Measurements from ENCODE around the gene ERICH4. TPM values are rescaled to one million over a fixed set of nuclear protein-coding genes. Genes with fewer than 3 reads are reported as not detected.

The ERICH4 gene
- total RNA-seq, 5 donors from 2014 or later (not counting 1 experiment from before 2014, with no cell fraction given) = 0.29 to 0.55 TPM; not detected in 3

- POLR2A ChIA-PET = no interaction called here
- H3K4me3 ChIP-seq (ENCODE audit: control insufficient read depth in 1 of 2, extremely low read depth in 1 of 2, low read length in 1 of 2) = no peak overlapping the region
- no peak overlapping the region for H3K27ac ChIP-seq (ENCODE audit: low read length)
- Mint-ChIP-seq H3K27ac (peak overlapping the region; percentile 47 to 48), H3K36me3 (peaks cover 8% of the 10 kb centered on the region), H3K4me3 (peak overlapping the region; percentile 97 to 99 (median 98)), H3K4me1 (peaks cover 47 to 60% (median 55%) of the 10 kb centered on the region in 3 donors), H3K9me3 (no peaks in the 10 kb centered on the region), H3K27me3 (no peaks in the 10 kb centered on the region)
- no peaks in the 10 kb centered on the region for H3K27me3 ChIP-seq (replicated peaks in 1 of 2; ENCODE audit: control insufficient read depth in 2 of 2, extremely low read depth in 1 of 2, insufficient read depth in 2 of 2, low read length in 1 of 2)
- peaks cover 8 to 10% of the 10 kb centered on the region in 2 donors for H3K36me3 ChIP-seq (ENCODE audit: control insufficient read depth in 2 of 2, extremely low read depth in 1 of 2, insufficient read depth in 1 of 2, low read length in 1 of 2)
- WGBS (ENCODE audit: insufficient coverage) = 50% methylated on average over 1 of the region's 3 CpGs
- CTCF ChIA-PET = interaction anchor here (0.6 to 0.7 kb wide), 2 partner anchors 41 to 50 kb away, joined by 3 to 12 read pairs; partner anchors contain the start of gene DMAC2 (in 1 of the 2)
- no peaks in the 10 kb centered on the region for H3K9me3 ChIP-seq
- no peak for DNase-seq
- peaks cover 19 to 41% of the 10 kb centered on the region in 2 experiments for H3K4me1 ChIP-seq (ENCODE audit: control insufficient read depth in 1 of 2, extremely low read depth in 1 of 2, insufficient read depth in 2 of 2, low read length in 2 of 2)
- no peak for ATAC-seq (replicated peaks in 1 of 4)
Observed at GRCh38 chr19:41399091-41399490, 43.9 kb upstream of the ERICH4 start.

GRCh38 chr19:41399525-41399924, 43.4 kb upstream of the ERICH4 start:
- Histone ChIP-seq H3K4me3 (ENCODE audit: control insufficient read depth in 1 of 2, extremely low read depth in 1 of 2, low read length in 1 of 2) (no peak overlapping the region), H3K27me3 (replicated peaks in 1 of 2; ENCODE audit: control insufficient read depth in 2 of 2, extremely low read depth in 1 of 2, insufficient read depth in 2 of 2, low read length in 1 of 2) (no peaks in the 10 kb centered on the region), H3K4me1 (ENCODE audit: control insufficient read depth in 1 of 2, extremely low read depth in 1 of 2, insufficient read depth in 2 of 2, low read length in 2 of 2) (peaks cover 19 to 39% of the 10 kb centered on the region in 2 experiments), H3K9me3 (no peaks in the 10 kb centered on the region), H3K27ac (ENCODE audit: low read length) (no peak overlapping the region), H3K36me3 (ENCODE audit: control insufficient read depth in 2 of 2, extremely low read depth in 1 of 2, insufficient read depth in 1 of 2, low read length in 1 of 2) (peaks cover 8 to 10% of the 10 kb centered on the region in 2 donors)
- CTCF ChIA-PET = interaction anchor here in 1 of 2 donors (0.6 kb wide), 1 partner anchor 50 kb away, joined by 3 read pairs; no protein-coding TSS in a partner anchor
- 92% methylated on average over 2 of the region's 2 CpGs for WGBS (ENCODE audit: insufficient coverage)
- H3K36me3 Mint-ChIP-seq = peaks cover 8% of the 10 kb centered on the region
- peak overlapping the region; percentile 28 to 99 (median 59) for H3K4me3 Mint-ChIP-seq
- DNase-seq (no peak), ATAC-seq (replicated peaks in 1 of 4) (no peak)
- H3K9me3 Mint-ChIP-seq = no peaks in the 10 kb centered on the region
- peaks cover 47 to 60% (median 55%) of the 10 kb centered on the region in 3 donors for H3K4me1 Mint-ChIP-seq
- no peak overlapping the region for H3K27ac Mint-ChIP-seq
- H3K27me3 Mint-ChIP-seq = no peaks in the 10 kb centered on the region
- POLR2A ChIA-PET = no interaction called here

- H3K27me3 ChIP-seq (replicated peaks in 1 of 2; ENCODE audit: control insufficient read depth in 2 of 2, extremely low read depth in 1 of 2, insufficient read depth in 2 of 2, low read length in 1 of 2) = no peaks in the 10 kb centered on the region
- no peak overlapping the region for H3K27ac Mint-ChIP-seq
- no peak overlapping the region for H3K27ac ChIP-seq (ENCODE audit: low read length)
- H3K9me3 ChIP-seq = no peaks in the 10 kb centered on the region
- H3K36me3 Mint-ChIP-seq = peaks cover 11% of the 10 kb centered on the region
- no peaks in the 10 kb centered on the region for H3K9me3 Mint-ChIP-seq
- no peaks in the 10 kb centered on the region for H3K27me3 Mint-ChIP-seq
- no peak overlapping the region for H3K4me3 ChIP-seq (ENCODE audit: control insufficient read depth in 1 of 2, extremely low read depth in 1 of 2, low read length in 1 of 2)
- DNase-seq (no peak), ATAC-seq (replicated peaks in 1 of 4) (no peak)
- peaks cover 32 to 47% (median 46%) of the 10 kb centered on the region in 3 donors for H3K4me1 Mint-ChIP-seq
- no peak overlapping the region for H3K4me3 Mint-ChIP-seq
- POLR2A ChIA-PET = no interaction called here
- peaks cover 8 to 10% of the 10 kb centered on the region in 2 donors for H3K36me3 ChIP-seq (ENCODE audit: control insufficient read depth in 2 of 2, extremely low read depth in 1 of 2, insufficient read depth in 1 of 2, low read length in 1 of 2)
- 90% methylated on average over 2 of the region's 4 CpGs for WGBS (ENCODE audit: insufficient coverage)
- peaks cover 14 to 26% of the 10 kb centered on the region in 2 experiments for H3K4me1 ChIP-seq (ENCODE audit: control insufficient read depth in 1 of 2, extremely low read depth in 1 of 2, insufficient read depth in 2 of 2, low read length in 2 of 2)
- CTCF ChIA-PET = interaction anchor here in 1 of 2 donors (0.6 kb wide), 1 partner anchor 910 kb away, joined by 3 read pairs; no protein-coding TSS in a partner anchor
Observed at GRCh38 chr19:41401483-41401882, 41.5 kb upstream of the ERICH4 start.

GRCh38 chr19:41402010-41402409, 40.9 kb upstream of the ERICH4 start:
- peaks cover 10 to 21% of the 10 kb centered on the region in 2 experiments for H3K4me1 ChIP-seq (ENCODE audit: control insufficient read depth in 1 of 2, extremely low read depth in 1 of 2, insufficient read depth in 2 of 2, low read length in 2 of 2)
- Mint-ChIP-seq H3K4me3 (no peak overlapping the region), H3K27me3 (no peaks in the 10 kb centered on the region), H3K36me3 (peaks cover 11% of the 10 kb centered on the region), H3K4me1 (peaks cover 31 to 43% (median 43%) of the 10 kb centered on the region in 3 donors), H3K9me3 (no peaks in the 10 kb centered on the region), H3K27ac (peak overlapping the region in 1 of 2 donors; percentile 3)
- H3K27me3 ChIP-seq (replicated peaks in 1 of 2; ENCODE audit: control insufficient read depth in 2 of 2, extremely low read depth in 1 of 2, insufficient read depth in 2 of 2, low read length in 1 of 2) = no peaks in the 10 kb centered on the region
- H3K9me3 ChIP-seq = no peaks in the 10 kb centered on the region
- no peak overlapping the region for H3K4me3 ChIP-seq (ENCODE audit: control insufficient read depth in 1 of 2, extremely low read depth in 1 of 2, low read length in 1 of 2)
- ATAC-seq (replicated peaks in 1 of 4) (no peak), DNase-seq (no peak)
- ChIA-PET POLR2A (no interaction called here), CTCF (interaction anchor here in 1 of 2 donors (0.6 kb wide), 1 partner anchor 911 kb away, joined by 3 read pairs; no protein-coding TSS in a partner anchor)
- WGBS (ENCODE audit: insufficient coverage) = no CpG with 5 or more reads among the region's 3 CpGs
- H3K36me3 ChIP-seq (ENCODE audit: control insufficient read depth in 2 of 2, extremely low read depth in 1 of 2, insufficient read depth in 1 of 2, low read length in 1 of 2) = peaks cover 8 to 10% of the 10 kb centered on the region in 2 donors
- H3K27ac ChIP-seq (ENCODE audit: low read length) = no peak overlapping the region

GRCh38 chr19:41403181-41403970, 39.6 kb upstream of the ERICH4 start:
- H3K9me3 ChIP-seq = no peaks in the 10 kb centered on the region
- ChIA-PET CTCF (no interaction called here), POLR2A (no interaction called here)
- no peaks in the 10 kb centered on the region for H3K27me3 ChIP-seq (replicated peaks in 1 of 2; ENCODE audit: control insufficient read depth in 2 of 2, extremely low read depth in 1 of 2, insufficient read depth in 2 of 2, low read length in 1 of 2)
- no peak overlapping the region for H3K27ac Mint-ChIP-seq
- H3K4me1 Mint-ChIP-seq = peaks cover 22 to 36% (median 34%) of the 10 kb centered on the region in 3 donors
- no peak overlapping the region for H3K27ac ChIP-seq (ENCODE audit: low read length)
- H3K4me3 Mint-ChIP-seq = no peak overlapping the region
- no peak overlapping the region for H3K4me3 ChIP-seq (ENCODE audit: control insufficient read depth in 1 of 2, extremely low read depth in 1 of 2, low read length in 1 of 2)
- ATAC-seq (replicated peaks in 1 of 4) (no peak), DNase-seq (no peak)
- H3K36me3 Mint-ChIP-seq = peaks cover 15% of the 10 kb centered on the region
- peaks cover 6 to 13% of the 10 kb centered on the region in 2 experiments for H3K4me1 ChIP-seq (ENCODE audit: control insufficient read depth in 1 of 2, extremely low read depth in 1 of 2, insufficient read depth in 2 of 2, low read length in 2 of 2)
- no peaks in the 10 kb centered on the region for H3K9me3 Mint-ChIP-seq
- H3K27me3 Mint-ChIP-seq = no peaks in the 10 kb centered on the region
- 66% methylated on average over 8 of the region's 12 CpGs for WGBS (ENCODE audit: insufficient coverage)
- peaks cover 10% of the 10 kb centered on the region in 2 donors for H3K36me3 ChIP-seq (ENCODE audit: control insufficient read depth in 2 of 2, extremely low read depth in 1 of 2, insufficient read depth in 1 of 2, low read length in 1 of 2)

- Mint-ChIP-seq H3K4me3 (no peak overlapping the region), H3K27me3 (no peaks in the 10 kb centered on the region)
Observed at GRCh38 chr19:41405776-41406175, 37.2 kb upstream of the ERICH4 start.

More at GRCh38 chr19:41405776-41406175, 37.2 kb upstream of the ERICH4 start:
- Mint-ChIP-seq H3K36me3 (peaks cover 19% of the 10 kb centered on the region), H3K4me1 (peaks cover 21 to 38% (median 30%) of the 10 kb centered on the region in 3 donors), H3K9me3 (no peaks in the 10 kb centered on the region), H3K27ac (no peak overlapping the region)
- no peaks in the 10 kb centered on the region for H3K27me3 ChIP-seq (replicated peaks in 1 of 2; ENCODE audit: control insufficient read depth in 2 of 2, extremely low read depth in 1 of 2, insufficient read depth in 2 of 2, low read length in 1 of 2)
- no peak overlapping the region for H3K4me3 ChIP-seq (ENCODE audit: control insufficient read depth in 1 of 2, extremely low read depth in 1 of 2, low read length in 1 of 2)
- POLR2A ChIA-PET = no interaction called here
- H3K4me1 ChIP-seq (ENCODE audit: control insufficient read depth in 1 of 2, extremely low read depth in 1 of 2, insufficient read depth in 2 of 2, low read length in 2 of 2) = peaks cover 0 to 8% of the 10 kb centered on the region in 2 experiments
- ATAC-seq (replicated peaks in 1 of 4) (no peak), DNase-seq (no peak)
- H3K27ac ChIP-seq (ENCODE audit: low read length) = no peak overlapping the region
- CTCF ChIA-PET = no interaction called here
- H3K9me3 ChIP-seq = no peaks in the 10 kb centered on the region
- H3K36me3 ChIP-seq (ENCODE audit: control insufficient read depth in 2 of 2, extremely low read depth in 1 of 2, insufficient read depth in 1 of 2, low read length in 1 of 2) = peaks cover 10 to 13% of the 10 kb centered on the region in 2 donors
- 100% methylated on average over 1 of the region's 6 CpGs for WGBS (ENCODE audit: insufficient coverage)

Data from T-cell (primary cell).